GM12878 (cell line): ENCODE data around the gene CARS2. TPM values are rescaled to one million over a fixed set of nuclear protein-coding genes. Genes with fewer than 3 reads are reported as not detected.

ENCODE experiments used
- ATAC-seq: fragments of 200-7000 bp; cut with Tn5 transposase; 3 replicates; pipeline ENCODE4 v1.9.1; 2020; ENCODE audit warnings: mild to moderate bottlenecking, moderate library complexity
- BruUV-seq: library from RNA; stranded (reverse); fragments of 400-500 nt; replicated peaks from 2 replicates; lab custom pipeline; 2021; lab: Mats Ljungman, UMichigan
- CTCF ChIA-PET: fragments of 300-600 bp; sonication (Branson Sonifier 250); formaldehyde crosslinking; extraction: SDS; loops from one replicate; lab custom pipeline; 2021; ENCODE audit warnings: inconsistent platforms; lab: Yijun Ruan, JAX
- POLR2A ChIA-PET: fragments of 350-600 bp; formaldehyde crosslinking; extraction: SDS; loops from one replicate; lab custom pipeline; 2021; ENCODE audit warnings: inconsistent platforms; lab: Charles Lee
- RAD21 ChIA-PET: fragments of 300-600 bp; sonication (Branson Sonifier 250); formaldehyde crosslinking; loops from one replicate; lab custom pipeline; 2023; ENCODE audit warnings: antibody characterized with exemption; ENCODE audit not compliant: unreplicated experiment; lab: Charles Lee
- SMC1A ChIA-PET: fragments of 300-600 bp; sonication (Branson Sonifier 250); formaldehyde crosslinking; loops from one replicate; lab custom pipeline; 2023; ENCODE audit not compliant: unreplicated experiment, uncharacterized antibody; lab: Charles Lee
- DNase-seq: peaks from one replicate; pipeline ENCODE4 v3.0.0-alpha.2; 2011; ENCODE audit warnings: low read depth, low spot score
- FAIRE-seq: peaks from 3 replicates; lab custom pipeline; 2011; peaks lifted over from hg19 to GRCh38; lab: Jason Lieb, UNC
- H2AFZ ChIP-seq: 2 replicates; pipeline ENCODE4 v1.6.0; 2011; ENCODE audit warnings: low read depth, low read length, control low read depth; ENCODE audit not compliant: control insufficient read depth
- H3K27ac ChIP-seq: 2 replicates; pipeline ENCODE4 v1.5.1; 2011; ENCODE audit warnings: control low read depth; ENCODE audit not compliant: control insufficient read depth, insufficient read depth
- H3K27me3 ChIP-seq, 2 experiments: replicated peaks in 1 of 2; 2 replicates each; pipeline versions ENCODE4 v1.6.0 to v1.6.1; 2011; ENCODE audit warnings: low read length in 1 of 2; ENCODE audit not compliant: control insufficient read depth in 2 of 2, insufficient read depth in 2 of 2
- H3K36me3 ChIP-seq, 2 experiments: 2 replicates each; pipeline ENCODE4 v1.5.1; 2011; ENCODE audit warnings: low read length in 1 of 2; ENCODE audit not compliant: control insufficient read depth in 2 of 2, insufficient read depth in 2 of 2
- H3K4me1 ChIP-seq: 2 replicates; pipeline ENCODE4 v1.6.1; 2011; ENCODE audit warnings: mild to moderate bottlenecking, low read length, moderate library complexity, mixed read lengths; ENCODE audit not compliant: control insufficient read depth, insufficient read depth
- H3K4me2 ChIP-seq: 2 replicates; pipeline ENCODE4 v1.6.0; 2011; ENCODE audit warnings: control low read depth; ENCODE audit not compliant: control insufficient read depth, insufficient read depth
- H3K4me3 ChIP-seq: fragments of 200-600 bp; sonication (generic); 2 replicates; pipeline ENCODE4 v1.5.1; 2016
- H3K79me2 ChIP-seq: 2 replicates; pipeline ENCODE4 v1.6.0; 2011; ENCODE audit warnings: low read length; ENCODE audit not compliant: control insufficient read depth, insufficient read depth
- H3K9ac ChIP-seq: 2 replicates; pipeline ENCODE4 v1.8.0; 2011; ENCODE audit warnings: low read length, control low read depth, mixed read lengths; ENCODE audit not compliant: control insufficient read depth, insufficient read depth
- H3K9me3 ChIP-seq: replicated peaks from 3 replicates; pipeline ENCODE4 v1.5.1; 2011; ENCODE audit warnings: mild to moderate bottlenecking, low read length; ENCODE audit not compliant: control insufficient read depth, insufficient read depth
- H4K20me1 ChIP-seq: 2 replicates; pipeline ENCODE4 v1.6.0; 2011; ENCODE audit not compliant: control insufficient read depth, insufficient read depth
- CREM ChIP-seq: IDR thresholded peaks from 2 replicates; pipeline ENCODE4 v1.6.1; 2014; ENCODE audit warnings: antibody characterized with exemption, low read depth
- EED ChIP-seq: sonication (generic); IDR thresholded peaks from 2 replicates; pipeline ENCODE4 v1.6.1; 2016; ENCODE audit warnings: antibody characterized with exemption, low read depth
- IKZF1 ChIP-seq: fragments of 450-650 bp; conservative IDR thresholded peaks from 2 replicates; pipeline ENCODE4 v1.6.1; 2017; ENCODE audit warnings: antibody characterized with exemption, mild to moderate bottlenecking
- MEF2A ChIP-seq: IDR thresholded peaks from 2 replicates; pipeline ENCODE4 v1.6.1; 2011; ENCODE audit warnings: low read depth, mild to moderate bottlenecking, low read length, moderate library complexity; ENCODE audit not compliant: insufficient read depth
- NFYB ChIP-seq: IDR thresholded peaks from 2 replicates; pipeline ENCODE4 v1.6.1; 2011; ENCODE audit warnings: low read depth, mild to moderate bottlenecking, low read length, improper control_type of control experiment, moderate library complexity; ENCODE audit not compliant: insufficient read depth
- RB1 ChIP-seq: fragments of 450-650 bp; formaldehyde crosslinking; IDR thresholded peaks from 2 replicates; pipeline ENCODE4 v1.6.1; 2017; ENCODE audit warnings: mild to moderate bottlenecking, borderline replicate concordance
- SMAD1 ChIP-seq: fragments of 450-650 bp; IDR thresholded peaks from 2 replicates; pipeline ENCODE4 v1.6.1; 2018; ENCODE audit warnings: mild to moderate bottlenecking, low read depth; ENCODE audit not compliant: partially characterized antibody
- ZZZ3 ChIP-seq: IDR thresholded peaks from 2 replicates; pipeline ENCODE4 v1.6.1; 2011; ENCODE audit warnings: low read depth; ENCODE audit not compliant: control insufficient read depth, insufficient read length
- WGBS: methylation state at CpG from one replicate; pipeline ENCODE4 v1.1.6; 2016; ENCODE audit warnings: low lambda C conversion rate; ENCODE audit not compliant: insufficient replicate concordance, insufficient coverage; ENCODE audit errors: missing lambda C conversion rate; 5-methylcytosine and 5-hydroxymethylcytosine counted together
- in situ Hi-C: fragments of 300-500 bp; cut with MboI; formaldehyde crosslinking; loops from 9 replicates; pipeline ENCODE4 v1.14.3; 2018; ENCODE audit warnings: mixed read lengths
- intact Hi-C: fragments of 100-400 bp; cut with micrococcal nuclease; formaldehyde crosslinking; loops from one replicate; pipeline ENCODE4 v1.14.2; 2022; ENCODE audit not compliant: unreplicated experiment
- polyA plus RNA-seq, 11 experiments: library from polyadenylated mRNA; depleted of rRNA in 4 of 11; unstranded in 6 of 11; stranded (reverse) in 5 of 11; fragments of >200 nt; fragmentation: Nextera tagmentation in 4 of 11; fragmentation: Illumina TruSeq in 1 of 11; extraction: Ambion mirVana in 4 of 11; extraction: Trizol in 1 of 11; gene quantifications; 1 replicate in 1 of 11; 2 replicates in 10 of 11; pipeline versions ENCODE4 v1.2.1 to v1.2.3, GENCODE V29; 2011 to 2016; ENCODE audit warnings: inconsistent platforms in 2 of 11, missing spikeins in 2 of 11, low read depth in 1 of 11
- total RNA-seq, 4 experiments: library from RNA; depleted of rRNA in 3 of 4; stranded (reverse); fragments of >200 nt in 3 of 4; fragmentation: Illumina TruSeq in 1 of 4; extraction: Trizol in 1 of 4; gene quantifications; 2 replicates each; pipeline versions ENCODE4 v1.2.1 to v1.2.3, GENCODE V29; 2013 to 2021
- TF ChIP-seq, protein P1 (sequence below): fragments of 450-650 bp; IDR thresholded peaks from 2 replicates; pipeline ENCODE4 v1.6.1; 2017; ENCODE audit warnings: mild to moderate bottlenecking

CARS2 gene
- total and polyA plus RNA-seq, 10 of the 15 experiments (the other 5 are each of a cell fraction or from before 2014, with no cell fraction given), result 4.2 to 101 (median 61.5) TPM

DNA sequence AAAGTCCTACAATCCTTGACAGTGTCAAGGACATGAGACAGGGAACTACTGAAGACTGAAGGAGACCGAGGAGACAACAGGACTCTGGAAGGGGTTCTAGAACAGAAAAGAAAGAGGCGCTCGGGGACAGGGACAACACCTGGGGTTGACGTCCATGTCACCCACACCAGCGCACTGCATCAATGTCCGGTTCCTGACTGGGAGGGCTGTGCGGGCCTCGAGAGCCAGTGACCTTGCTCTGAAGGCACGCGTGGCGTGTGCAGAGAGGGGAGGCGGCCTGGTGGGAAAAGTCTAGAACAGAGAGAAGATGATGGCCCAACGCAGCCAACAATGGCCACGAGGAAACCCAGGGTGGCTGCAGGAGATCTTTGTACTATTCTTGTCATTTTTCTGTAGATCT, 5.7 kb downstream of the CARS2 start:
- FAIRE-seq, result no peak
- peaks cover 14% of the 10 kb centered on the region for H3K4me1 ChIP-seq
- no peak for TF ChIP-seq MEF2A
- TF ChIP-seq IKZF1, result no peak
- TF ChIP-seq CREM, result no peak
- TF ChIP-seq RB1, result no peak
- TF ChIP-seq ZZZ3, result no peak
- TF ChIP-seq NFYB, result no peak
- no peak for TF ChIP-seq SMAD1
- TF ChIP-seq, protein P1, sequence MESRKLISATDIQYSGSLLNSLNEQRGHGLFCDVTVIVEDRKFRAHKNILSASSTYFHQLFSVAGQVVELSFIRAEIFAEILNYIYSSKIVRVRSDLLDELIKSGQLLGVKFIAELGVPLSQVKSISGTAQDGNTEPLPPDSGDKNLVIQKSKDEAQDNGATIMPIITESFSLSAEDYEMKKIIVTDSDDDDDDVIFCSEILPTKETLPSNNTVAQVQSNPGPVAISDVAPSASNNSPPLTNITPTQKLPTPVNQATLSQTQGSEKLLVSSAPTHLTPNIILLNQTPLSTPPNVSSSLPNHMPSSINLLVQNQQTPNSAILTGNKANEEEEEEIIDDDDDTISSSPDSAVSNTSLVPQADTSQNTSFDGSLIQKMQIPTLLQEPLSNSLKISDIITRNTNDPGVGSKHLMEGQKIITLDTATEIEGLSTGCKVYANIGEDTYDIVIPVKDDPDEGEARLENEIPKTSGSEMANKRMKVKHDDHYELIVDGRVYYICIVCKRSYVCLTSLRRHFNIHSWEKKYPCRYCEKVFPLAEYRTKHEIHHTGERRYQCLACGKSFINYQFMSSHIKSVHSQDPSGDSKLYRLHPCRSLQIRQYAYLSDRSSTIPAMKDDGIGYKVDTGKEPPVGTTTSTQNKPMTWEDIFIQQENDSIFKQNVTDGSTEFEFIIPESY, result no peak
- no peak for TF ChIP-seq EED
- H4K20me1 ChIP-seq, result no peaks in the 10 kb centered on the region
- POLR2A ChIA-PET, result no interaction called here
- H3K4me2 ChIP-seq, result no peak overlapping the region
- H3K4me3 ChIP-seq, result no peak overlapping the region
- SMC1A ChIA-PET, result no interaction called here
- 97% methylated on average over 14 of the region's 14 CpGs for WGBS
- DNase-seq, result no peak
- no peaks in the 10 kb centered on the region for H3K9me3 ChIP-seq
- in situ Hi-C loops (no loop called here), intact Hi-C loops (no loop called here)
- CTCF ChIA-PET, result no interaction called here
- H3K36me3 ChIP-seq, result peaks cover 9 to 31% of the 10 kb centered on the region in 2 experiments
- H3K79me2 ChIP-seq, result peaks cover 19% of the 10 kb centered on the region
- RAD21 ChIA-PET, result no interaction called here
- no peak overlapping the region for H3K9ac ChIP-seq
- no peak overlapping the region for H3K27ac ChIP-seq
- H2AFZ ChIP-seq, result no peak overlapping the region
- no peaks in the 10 kb centered on the region for H3K27me3 ChIP-seq
- no peak for ATAC-seq
- no TSS peak for BruUV-seq
